Measurements from ENCODE around the gene HM13. TPM values are rescaled to one million over a fixed set of nuclear protein-coding genes. Genes with fewer than 3 reads are reported as not detected.

Gene HM13
- total and polyA plus RNA-seq, 2 experiments from 2014 or later, result 126 to 150 TPM

DNA sequence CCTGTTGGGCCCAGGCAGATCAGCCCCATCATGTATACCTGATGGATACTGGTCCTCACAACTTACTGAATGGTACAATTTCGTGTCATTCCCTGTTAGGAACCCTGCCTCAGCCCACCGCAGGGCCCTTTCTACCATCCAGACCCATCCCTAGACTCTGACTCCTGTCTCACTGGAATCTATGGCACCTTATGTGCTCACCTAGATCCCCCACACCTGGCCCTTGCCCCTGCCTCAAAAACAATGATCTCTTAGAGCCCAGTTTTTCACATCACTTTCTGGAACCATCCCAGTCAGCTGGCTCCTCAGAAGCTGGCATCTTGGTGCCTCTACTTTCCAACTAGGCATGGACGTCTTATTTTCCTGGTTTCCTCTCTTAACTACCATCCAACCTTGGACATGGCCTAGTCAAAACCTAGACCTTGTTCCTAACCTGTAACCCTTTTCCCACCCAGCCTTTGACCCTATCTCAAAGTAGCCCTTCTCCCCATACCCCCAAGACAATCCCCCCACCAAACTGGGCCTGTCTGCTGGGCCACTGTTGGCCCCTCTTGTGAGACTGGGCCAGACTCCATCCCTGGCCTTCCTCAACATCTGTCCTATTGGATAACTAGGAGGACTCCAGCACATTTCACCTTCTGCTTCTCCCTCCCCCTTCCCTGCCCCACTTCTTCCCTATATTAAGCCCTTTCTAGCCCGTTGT lies 981 bp downstream of the HM13 start (continued):
- TF ChIP-seq, protein P1, sequence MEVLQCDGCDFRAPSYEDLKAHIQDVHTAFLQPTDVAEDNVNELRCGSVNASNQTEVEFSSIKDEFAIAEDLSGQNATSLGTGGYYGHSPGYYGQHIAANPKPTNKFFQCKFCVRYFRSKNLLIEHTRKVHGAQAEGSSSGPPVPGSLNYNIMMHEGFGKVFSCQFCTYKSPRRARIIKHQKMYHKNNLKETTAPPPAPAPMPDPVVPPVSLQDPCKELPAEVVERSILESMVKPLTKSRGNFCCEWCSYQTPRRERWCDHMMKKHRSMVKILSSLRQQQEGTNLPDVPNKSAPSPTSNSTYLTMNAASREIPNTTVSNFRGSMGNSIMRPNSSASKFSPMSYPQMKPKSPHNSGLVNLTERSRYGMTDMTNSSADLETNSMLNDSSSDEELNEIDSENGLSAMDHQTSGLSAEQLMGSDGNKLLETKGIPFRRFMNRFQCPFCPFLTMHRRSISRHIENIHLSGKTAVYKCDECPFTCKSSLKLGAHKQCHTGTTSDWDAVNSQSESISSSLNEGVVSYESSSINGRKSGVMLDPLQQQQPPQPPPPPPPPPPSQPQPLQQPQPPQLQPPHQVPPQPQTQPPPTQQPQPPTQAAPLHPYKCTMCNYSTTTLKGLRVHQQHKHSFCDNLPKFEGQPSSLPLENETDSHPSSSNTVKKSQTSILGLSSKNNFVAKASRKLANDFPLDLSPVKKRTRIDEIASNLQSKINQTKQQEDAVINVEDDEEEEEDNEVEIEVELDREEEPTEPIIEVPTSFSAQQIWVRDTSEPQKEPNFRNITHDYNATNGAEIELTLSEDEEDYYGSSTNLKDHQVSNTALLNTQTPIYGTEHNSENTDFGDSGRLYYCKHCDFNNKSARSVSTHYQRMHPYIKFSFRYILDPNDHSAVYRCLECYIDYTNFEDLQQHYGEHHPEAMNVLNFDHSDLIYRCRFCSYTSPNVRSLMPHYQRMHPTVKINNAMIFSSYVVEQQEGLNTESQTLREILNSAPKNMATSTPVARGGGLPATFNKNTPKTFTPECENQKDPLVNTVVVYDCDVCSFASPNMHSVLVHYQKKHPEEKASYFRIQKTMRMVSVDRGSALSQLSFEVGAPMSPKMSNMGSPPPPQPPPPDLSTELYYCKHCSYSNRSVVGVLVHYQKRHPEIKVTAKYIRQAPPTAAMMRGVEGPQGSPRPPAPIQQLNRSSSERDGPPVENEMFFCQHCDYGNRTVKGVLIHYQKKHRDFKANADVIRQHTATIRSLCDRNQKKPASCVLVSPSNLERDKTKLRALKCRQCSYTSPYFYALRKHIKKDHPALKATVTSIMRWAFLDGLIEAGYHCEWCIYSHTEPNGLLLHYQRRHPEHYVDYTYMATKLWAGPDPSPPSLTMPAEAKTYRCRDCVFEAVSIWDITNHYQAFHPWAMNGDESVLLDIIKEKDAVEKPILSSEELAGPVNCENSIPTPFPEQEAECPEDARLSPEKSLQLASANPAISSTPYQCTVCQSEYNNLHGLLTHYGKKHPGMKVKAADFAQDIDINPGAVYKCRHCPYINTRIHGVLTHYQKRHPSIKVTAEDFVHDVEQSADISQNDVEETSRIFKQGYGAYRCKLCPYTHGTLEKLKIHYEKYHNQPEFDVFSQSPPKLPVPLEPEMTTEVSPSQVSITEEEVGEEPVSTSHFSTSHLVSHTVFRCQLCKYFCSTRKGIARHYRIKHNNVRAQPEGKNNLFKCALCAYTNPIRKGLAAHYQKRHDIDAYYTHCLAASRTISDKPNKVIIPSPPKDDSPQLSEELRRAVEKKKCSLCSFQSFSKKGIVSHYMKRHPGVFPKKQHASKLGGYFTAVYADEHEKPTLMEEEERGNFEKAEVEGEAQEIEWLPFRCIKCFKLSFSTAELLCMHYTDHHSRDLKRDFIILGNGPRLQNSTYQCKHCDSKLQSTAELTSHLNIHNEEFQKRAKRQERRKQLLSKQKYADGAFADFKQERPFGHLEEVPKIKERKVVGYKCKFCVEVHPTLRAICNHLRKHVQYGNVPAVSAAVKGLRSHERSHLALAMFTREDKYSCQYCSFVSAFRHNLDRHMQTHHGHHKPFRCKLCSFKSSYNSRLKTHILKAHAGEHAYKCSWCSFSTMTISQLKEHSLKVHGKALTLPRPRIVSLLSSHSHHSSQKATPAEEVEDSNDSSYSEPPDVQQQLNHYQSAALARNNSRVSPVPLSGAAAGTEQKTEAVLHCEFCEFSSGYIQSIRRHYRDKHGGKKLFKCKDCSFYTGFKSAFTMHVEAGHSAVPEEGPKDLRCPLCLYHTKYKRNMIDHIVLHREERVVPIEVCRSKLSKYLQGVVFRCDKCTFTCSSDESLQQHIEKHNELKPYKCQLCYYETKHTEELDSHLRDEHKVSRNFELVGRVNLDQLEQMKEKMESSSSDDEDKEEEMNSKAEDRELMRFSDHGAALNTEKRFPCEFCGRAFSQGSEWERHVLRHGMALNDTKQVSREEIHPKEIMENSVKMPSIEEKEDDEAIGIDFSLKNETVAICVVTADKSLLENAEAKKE (CRISPR knock-in tag; IDR thresholded peaks at IDR 0.05), result no peak
- TF ChIP-seq ZNF114 (CRISPR knock-in tag; IDR thresholded peaks at IDR 0.05), result no peak

DNA sequence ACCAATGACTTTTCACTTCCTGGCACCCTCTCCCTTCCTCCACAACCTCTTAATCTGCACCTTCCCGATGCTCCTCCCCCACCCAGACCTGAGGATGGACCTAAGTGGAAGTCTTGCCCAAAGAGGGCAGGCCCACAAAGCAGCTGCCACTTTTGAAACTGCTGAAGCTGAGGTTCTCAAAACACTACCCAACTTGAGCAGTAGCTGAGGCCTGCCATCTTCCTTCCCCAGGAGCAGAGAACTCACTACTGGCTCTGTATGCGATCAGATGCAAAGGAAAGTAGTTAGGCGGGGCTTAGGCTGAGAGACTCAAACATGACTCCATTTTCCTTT lies 1.5 kb downstream of the HM13 start:
- no peaks in the 10 kb centered on the region for H3K27me3 ChIP-seq (ENCODE audit: insufficient read depth)
- no peak overlapping the region for H3K4me3 Mint-ChIP-seq
- peak overlapping the region; percentile 83; the same call in 1 of the 2 replicates for H3K27ac ChIP-seq (ENCODE audit: low read depth)
- ATAC-seq, result no peak
- H3K9me2 ChIP-seq (ENCODE audit: insufficient read depth), result no peaks in the 10 kb centered on the region
- peak; percentile 30 for DNase-seq (ENCODE audit: low spot score)
- H3F3A ChIP-seq (replicated peaks; ENCODE audit: low read depth), result peaks cover 44% of the 10 kb centered on the region
- H2AFZ ChIP-seq, result no peak overlapping the region
- H4K20me1 ChIP-seq (replicated peaks; ENCODE audit: insufficient read depth), result peaks cover 49% of the 10 kb centered on the region
- peak overlapping the region; percentile 100 for H3K4me3 ChIP-seq
- peak overlapping the region; percentile 100 for H3K4me2 ChIP-seq
- H3K36me3 Mint-ChIP-seq (ENCODE audit: low read depth), result peaks cover 8% of the 10 kb centered on the region; the same call in 2 of the 3 replicates
- peaks cover 3% of the 10 kb centered on the region for H3K27me3 Mint-ChIP-seq (ENCODE audit: insufficient read depth, low read depth, poor library complexity)
- H3K36me3 ChIP-seq (ENCODE audit: insufficient read depth), result 0 out of 2 replicates have a peak, but pooled peaks cover 7% of the 10 kb centered on the region
- no peaks in the 10 kb centered on the region for H3K4me1 Mint-ChIP-seq
- peaks cover 62% of the 10 kb centered on the region for H3K79me2 ChIP-seq (replicated peaks; ENCODE audit: insufficient read depth)
- no peak overlapping the region for H3K27ac Mint-ChIP-seq
- H3K9me3 Mint-ChIP-seq, result peaks cover 3% of the 10 kb centered on the region; the same call in 1 of the 3 replicates
- peaks cover 27% of the 10 kb centered on the region for H3K4me1 ChIP-seq (ENCODE audit: insufficient read depth)
- TF ChIP-seq POLR2AphosphoS5 (IDR thresholded peaks at IDR 0.05; ENCODE audit: low read depth), result no peak
- no peak for TF ChIP-seq ZNF331 (CRISPR knock-in tag; IDR thresholded peaks at IDR 0.05; ENCODE audit: low read depth)
- TF ChIP-seq CREB1 (CRISPR knock-in tag; IDR thresholded peaks at IDR 0.05; ENCODE audit: low read depth), result no peak
- no peak for TF ChIP-seq JUNB (IDR thresholded peaks at IDR 0.05; ENCODE audit: unreplicated experiment)
- TF ChIP-seq NANOG (IDR thresholded peaks at IDR 0.05; ENCODE audit: borderline replicate concordance), result no peak
- TF ChIP-seq, protein P2, sequence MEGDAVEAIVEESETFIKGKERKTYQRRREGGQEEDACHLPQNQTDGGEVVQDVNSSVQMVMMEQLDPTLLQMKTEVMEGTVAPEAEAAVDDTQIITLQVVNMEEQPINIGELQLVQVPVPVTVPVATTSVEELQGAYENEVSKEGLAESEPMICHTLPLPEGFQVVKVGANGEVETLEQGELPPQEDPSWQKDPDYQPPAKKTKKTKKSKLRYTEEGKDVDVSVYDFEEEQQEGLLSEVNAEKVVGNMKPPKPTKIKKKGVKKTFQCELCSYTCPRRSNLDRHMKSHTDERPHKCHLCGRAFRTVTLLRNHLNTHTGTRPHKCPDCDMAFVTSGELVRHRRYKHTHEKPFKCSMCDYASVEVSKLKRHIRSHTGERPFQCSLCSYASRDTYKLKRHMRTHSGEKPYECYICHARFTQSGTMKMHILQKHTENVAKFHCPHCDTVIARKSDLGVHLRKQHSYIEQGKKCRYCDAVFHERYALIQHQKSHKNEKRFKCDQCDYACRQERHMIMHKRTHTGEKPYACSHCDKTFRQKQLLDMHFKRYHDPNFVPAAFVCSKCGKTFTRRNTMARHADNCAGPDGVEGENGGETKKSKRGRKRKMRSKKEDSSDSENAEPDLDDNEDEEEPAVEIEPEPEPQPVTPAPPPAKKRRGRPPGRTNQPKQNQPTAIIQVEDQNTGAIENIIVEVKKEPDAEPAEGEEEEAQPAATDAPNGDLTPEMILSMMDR (conservative IDR thresholded peaks at IDR 0.05; ENCODE audit: low read depth in 2 of 2), result no peak

Data from GM23338 (cell line).